Measurements from ENCODE around the gene RLN3.
A peak's percentile ranks its signal among the peaks of the same experiment; 100 is the strongest.
"Not testable (repeated sequence)": the region's sequence is repeated elsewhere in the genome, so short reads cannot be mapped to it uniquely, and the experiment has no call there.

The RLN3 gene

GRCh38 chr19:13995017-13995728 lies 32.8 kb upstream of the RLN3 start:
- DNase-seq (ENCODE audit: low read depth) = peak; percentile 40

GRCh38 chr19:13995878-13996765 lies 31.8 kb upstream of the RLN3 start:
- no peak for DNase-seq (ENCODE audit: low read depth)

DNA sequence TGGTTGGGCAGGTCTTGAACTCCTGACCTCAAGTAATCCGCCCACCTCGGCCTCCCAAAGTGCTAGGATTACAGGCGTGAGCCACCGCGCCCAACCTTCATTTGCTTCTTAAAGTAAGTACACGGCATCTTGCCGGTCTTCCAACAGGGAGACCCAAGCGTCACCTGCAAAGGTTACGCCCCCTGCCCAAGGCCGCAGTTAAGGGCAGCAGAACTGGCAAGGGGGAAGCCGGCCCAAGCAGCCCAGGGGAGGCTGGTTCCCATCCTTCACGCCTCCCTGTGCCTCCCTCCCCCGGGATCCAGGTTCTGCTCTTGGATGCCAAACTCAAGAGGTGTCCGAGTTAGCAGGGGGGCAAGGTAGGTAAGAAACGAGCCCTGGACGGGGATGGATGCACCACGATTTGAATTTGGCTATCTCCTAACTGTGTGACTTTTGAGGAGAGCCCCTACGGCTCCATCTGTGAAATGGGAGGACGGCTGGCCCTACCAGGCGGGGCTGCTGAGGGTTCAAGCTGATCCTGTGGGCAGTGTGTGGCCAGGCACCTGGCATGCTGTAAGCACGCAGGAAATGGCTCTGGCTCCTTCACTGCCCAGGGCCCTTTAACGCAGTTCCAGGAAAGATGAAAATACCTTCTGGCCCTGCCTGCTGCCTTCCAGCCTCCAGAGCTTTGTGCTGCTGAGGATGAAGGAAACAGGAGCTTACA lies 30.9 kb upstream of the RLN3 start:
- DNase-seq (ENCODE audit: low read depth) = no peak

GRCh38 chr19:13997631-13997962 lies 30.4 kb upstream of the RLN3 start:
- no peak for DNase-seq (ENCODE audit: low read depth)

GRCh38 chr19:13998426-13998825 lies 29.5 kb upstream of the RLN3 start:
- DNase-seq (ENCODE audit: low read depth) = no peak

- DNase-seq (ENCODE audit: low read depth) = no peak
Observed at GRCh38 chr19:13999085-13999484, 28.9 kb upstream of the RLN3 start.

DNA sequence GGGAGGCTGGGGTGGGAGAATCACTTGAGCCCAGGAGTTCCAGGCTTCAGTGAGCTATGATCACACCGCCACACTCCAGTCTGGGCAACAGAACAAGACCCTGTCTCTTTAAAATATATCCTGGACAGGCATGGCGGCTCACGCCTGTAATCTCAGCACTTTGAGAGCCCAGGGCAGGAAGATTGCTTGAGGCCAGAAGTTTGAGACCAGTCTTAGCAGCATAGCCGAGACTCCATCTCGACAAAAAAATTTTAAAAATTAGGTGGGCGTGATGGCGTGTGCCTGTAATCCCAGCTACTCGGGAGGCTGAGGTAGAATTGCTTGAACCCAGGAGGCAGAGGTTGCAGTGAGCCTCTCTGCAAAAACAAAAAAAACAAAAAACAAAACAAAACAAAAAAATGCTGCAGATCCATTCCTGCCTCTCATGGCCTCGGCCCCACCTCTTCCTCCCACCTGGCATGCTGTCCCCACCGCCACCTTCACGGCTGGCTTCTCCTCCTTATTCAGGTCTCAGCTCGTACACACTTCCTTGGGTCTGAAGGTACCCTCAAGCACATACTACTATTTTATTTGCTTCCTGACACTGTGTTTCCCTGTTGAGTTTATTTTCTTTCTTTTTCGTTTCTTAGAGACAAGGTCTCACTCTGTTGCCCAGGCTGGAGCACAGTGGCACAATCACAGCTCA lies 27.1 kb upstream of the RLN3 start:
- no peak for DNase-seq (ENCODE audit: low read depth)

- no peak for DNase-seq (ENCODE audit: low read depth)
Observed at GRCh38 chr19:14002571-14003250, 25.2 kb upstream of the RLN3 start.

DNA sequence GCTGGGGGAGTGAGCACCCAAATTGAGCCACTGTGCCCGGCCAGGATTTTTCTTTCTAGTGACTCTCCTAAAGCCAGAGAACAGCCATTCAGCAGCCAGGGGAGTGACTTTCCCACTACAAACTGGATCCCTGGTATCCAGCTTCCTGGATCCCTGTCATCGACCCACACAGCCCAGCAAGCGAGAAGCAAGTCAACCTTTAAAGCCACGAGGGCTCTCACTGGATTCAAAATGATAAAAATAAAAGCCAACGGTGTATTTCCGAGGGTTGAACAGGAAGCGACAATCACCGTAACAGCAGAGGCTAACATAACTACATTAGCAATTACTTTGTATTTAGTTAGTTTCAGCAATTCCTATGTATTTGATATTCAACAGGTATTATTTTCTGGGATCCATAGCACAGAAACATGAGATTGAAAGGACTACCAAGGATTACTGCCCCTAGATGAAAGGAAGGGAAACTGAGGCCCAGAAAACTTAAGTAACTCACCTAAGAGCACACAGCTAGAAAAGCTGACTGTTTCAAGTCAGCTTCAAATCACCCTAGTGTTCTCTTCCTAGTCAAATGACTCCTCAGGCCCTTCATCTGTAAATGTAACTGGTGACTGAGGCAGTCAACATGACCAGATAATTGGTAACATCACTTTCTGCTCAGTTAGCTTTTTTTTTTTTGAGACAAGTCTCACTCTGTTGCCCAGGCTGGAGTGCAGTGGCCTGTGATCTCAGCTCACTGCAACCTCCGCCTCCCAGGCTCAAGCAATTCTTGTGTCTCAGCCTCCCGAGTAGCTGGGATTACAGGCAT lies 24.5 kb upstream of the RLN3 start:
- no peak for DNase-seq (ENCODE audit: low read depth)

GRCh38 chr19:14004619-14005348 lies 23.2 kb upstream of the RLN3 start:
- no peak for DNase-seq (ENCODE audit: low read depth)

DNA sequence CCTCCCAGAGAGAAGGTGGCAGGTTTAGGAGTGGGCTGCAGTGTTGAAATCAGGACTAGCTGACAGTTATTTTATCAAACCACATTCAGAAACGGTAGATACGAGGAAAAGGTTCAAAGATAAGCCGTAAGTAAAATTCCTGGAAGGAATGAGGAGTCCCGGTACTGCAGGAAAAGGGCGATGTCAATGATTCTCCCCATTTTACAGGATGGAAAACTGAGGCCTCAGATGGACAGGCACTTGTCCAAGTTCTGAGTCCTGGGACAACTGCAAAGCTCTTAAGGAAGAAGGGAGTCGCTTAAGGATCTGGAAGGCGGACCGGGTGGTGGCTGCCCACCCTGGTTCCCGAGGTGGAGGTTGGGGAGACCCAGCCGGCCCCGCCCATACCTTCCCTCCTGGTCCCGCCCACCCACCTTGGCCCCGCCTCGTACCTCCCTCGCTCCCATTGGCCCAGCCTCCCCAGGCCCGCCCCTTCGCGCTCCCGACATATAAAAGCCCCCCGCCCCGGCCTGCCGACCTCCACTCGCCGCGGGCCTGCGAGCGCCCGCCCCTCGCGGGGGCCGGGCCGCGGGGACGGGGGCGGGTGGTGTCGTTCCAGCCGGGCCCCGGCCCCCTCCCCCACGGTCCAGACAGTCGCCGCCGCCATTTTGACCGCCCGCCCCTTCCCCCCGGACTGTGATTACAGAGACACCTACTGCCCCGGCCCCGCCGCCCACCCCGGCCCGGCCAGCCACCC lies 22.4 kb upstream of the RLN3 start:
- peak; percentile 67 for DNase-seq (ENCODE audit: low read depth)

DNA sequence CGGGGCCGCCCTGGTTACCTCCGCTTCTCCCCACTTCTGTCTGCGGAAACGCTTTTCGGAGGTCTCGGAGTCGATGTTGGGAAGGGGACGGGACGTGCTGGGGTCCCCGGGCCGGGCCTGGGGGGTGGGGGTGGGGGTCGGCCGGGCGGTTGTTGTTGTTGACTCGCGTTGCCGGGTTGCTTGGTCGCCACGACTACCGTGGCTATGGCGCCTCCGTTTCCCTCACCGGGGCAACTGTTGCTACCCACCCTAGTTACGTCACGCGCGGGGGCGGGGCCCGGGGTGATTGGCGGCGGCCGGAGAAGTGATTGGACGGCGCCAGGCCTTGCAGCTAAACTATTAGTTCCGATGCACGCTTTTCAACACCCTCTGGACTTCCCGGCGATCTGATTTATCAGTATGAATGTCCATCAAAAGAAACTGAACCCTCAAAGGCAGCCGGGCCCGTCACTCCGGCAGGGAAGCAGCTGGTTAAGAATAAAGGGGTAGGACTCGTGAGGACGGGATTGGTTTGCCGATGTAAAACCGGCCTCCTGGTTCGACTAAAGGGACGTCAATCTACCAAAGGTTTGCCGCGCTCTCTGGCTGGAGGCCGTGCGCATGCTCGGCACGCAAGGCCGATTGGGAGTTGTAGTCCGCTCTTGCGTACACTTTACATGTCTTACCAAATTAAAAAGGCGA lies 21.7 kb upstream of the RLN3 start, which contains the start of gene RFX1:
TSS of gene RFX1 (minus strand) at position 236 of the 681 bp plus-strand sequence. CDS start 12,477 bp downstream, outside the sequence.
- DNase-seq (ENCODE audit: low read depth) = peak; percentile 100

DNA sequence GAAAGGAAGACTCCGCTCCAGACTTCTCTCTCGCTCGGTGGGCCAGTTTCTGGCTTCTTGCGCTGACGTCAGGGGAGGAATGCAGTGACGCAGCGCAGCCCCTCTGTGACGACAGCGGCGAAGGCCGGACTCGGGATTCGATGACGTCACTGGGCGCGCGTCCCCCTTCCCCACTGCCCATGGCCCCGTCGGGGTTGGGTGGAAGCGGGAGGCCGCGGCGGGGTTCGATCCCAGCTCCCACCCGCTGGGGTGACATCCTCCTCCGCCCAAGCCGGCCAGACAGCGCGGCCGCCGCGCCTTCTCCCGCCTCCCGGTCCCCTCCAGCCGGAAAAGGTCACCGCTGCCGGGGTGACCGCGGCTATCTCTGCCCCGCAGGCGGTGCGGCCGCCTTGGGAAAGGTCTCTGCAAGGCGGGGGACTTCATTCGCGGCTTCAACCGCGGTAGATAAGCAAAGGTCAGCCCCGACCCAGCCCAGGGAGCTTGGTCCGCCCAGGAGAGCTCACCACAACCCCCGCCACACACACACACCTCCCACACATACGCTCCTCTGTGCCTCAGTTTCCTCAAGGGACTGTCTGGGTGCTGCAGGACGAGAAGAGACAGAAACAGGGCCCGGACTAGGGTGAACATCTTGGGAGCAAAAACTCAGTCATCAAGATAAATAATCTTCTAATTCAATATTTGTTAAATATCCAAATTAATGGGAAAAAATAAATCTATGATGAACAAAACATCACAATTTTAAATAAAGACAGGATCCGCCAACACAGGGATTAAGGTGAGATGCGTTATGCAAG lies 21.0 kb upstream of the RLN3 start:
- no peak for DNase-seq (ENCODE audit: low read depth)

DNA sequence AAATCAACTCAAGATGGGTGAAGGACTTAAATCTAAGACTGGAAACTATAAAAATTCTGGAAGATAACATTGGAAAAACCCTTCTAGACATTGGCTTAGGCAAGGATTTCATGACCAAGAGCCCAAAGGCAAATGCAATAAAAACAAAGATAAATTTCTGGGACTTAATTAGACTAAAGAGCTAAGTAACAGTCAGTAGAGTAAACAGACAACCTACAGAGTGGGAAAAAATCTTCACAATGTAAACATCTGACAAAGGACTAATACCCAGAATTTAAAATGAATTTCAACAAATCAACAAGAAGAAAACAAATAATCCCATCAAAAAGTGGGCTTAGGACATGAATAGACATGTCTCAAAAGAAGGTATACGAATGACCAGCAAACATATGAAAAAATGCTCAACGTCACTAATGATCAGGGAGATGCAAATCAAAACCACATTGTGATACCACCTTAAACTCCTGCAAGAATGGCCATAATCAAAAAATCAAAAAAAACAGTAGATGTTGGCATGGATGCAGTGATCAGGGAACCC lies 15.5 kb upstream of the RLN3 start:
- no peak for DNase-seq (ENCODE audit: low read depth)

GRCh38 chr19:14015524-14016035 lies 12.4 kb upstream of the RLN3 start:
- no peak for DNase-seq (ENCODE audit: low read depth)

DNA sequence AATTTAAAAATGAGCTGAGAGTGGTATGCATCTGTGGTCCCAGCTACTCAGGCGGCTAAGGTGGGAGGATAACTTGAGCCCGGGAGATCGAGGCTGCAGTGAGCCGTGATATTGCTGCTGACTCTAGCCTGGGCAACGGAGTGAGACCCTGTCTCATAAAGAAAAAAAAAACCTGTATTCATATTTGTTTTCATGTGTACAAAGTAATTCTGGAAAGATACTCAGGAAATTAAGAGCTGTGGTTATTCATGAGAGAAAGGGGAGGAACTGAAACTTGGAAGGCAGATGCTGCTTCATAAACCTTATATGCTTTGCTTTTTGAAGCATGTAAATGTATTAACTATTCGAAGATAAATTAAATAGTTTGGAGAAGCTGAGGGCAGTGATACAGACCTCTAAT lies 8.8 kb upstream of the RLN3 start:
- DNase-seq (ENCODE audit: low read depth) = no peak

- DNase-seq (ENCODE audit: low read depth) = not testable (repeated sequence)
Observed at GRCh38 chr19:14019739-14020138, 8.2 kb upstream of the RLN3 start.

Data from stromal cell of bone marrow (primary cell).